Activated naive CD8-positive, alpha-beta T cell treated with anti-CD3 and anti-CD28 coated beads, Interleukin-2, amount 50 U/mL, for 24 hours (primary cell): ENCODE measurements around the gene DAGLB.
A peak's percentile ranks its signal among the peaks of the same experiment; 100 is the strongest.

Experiments
- ATAC-seq: fragments of 150-1000 bp; cut with Tn5 transposase; one replicate; pipeline ENCODE4 v1.10.0; 2021
- DNase-seq: peaks from one replicate; pipeline ENCODE4 v3.0.0; 2021
- H3K27ac Mint-ChIP-seq: one replicate; pipeline ENCODE4 v1.8.0; 2021; ENCODE audit warnings: mild to moderate bottlenecking, mixed read lengths
- H3K27me3 Mint-ChIP-seq: one replicate; pipeline ENCODE4 v1.8.0; 2021; ENCODE audit warnings: mixed read lengths
- H3K36me3 Mint-ChIP-seq: one replicate; pipeline ENCODE4 v1.8.0; 2021; ENCODE audit warnings: low read depth, mixed read lengths
- H3K4me1 Mint-ChIP-seq: one replicate; pipeline ENCODE4 v1.8.0; 2021; ENCODE audit warnings: mixed read lengths
- H3K4me3 Mint-ChIP-seq: one replicate; pipeline ENCODE4 v1.8.0; 2021; ENCODE audit warnings: mild to moderate bottlenecking, moderate library complexity, mixed read lengths
- H3K9me3 Mint-ChIP-seq: one replicate; pipeline ENCODE4 v1.8.0; 2021; ENCODE audit warnings: mixed read lengths

The DAGLB gene

GRCh38 chr7:6446838-6447580 is 745 bp downstream of the DAGLB start:
- Mint-ChIP-seq H3K27ac (peak overlapping the region; percentile 95), H3K27me3 (no peaks in the 10 kb centered on the region), H3K9me3 (no peaks in the 10 kb centered on the region), H3K4me1 (peaks cover 49% of the 10 kb centered on the region), H3K36me3 (peaks cover 37% of the 10 kb centered on the region), H3K4me3 (peak overlapping the region; percentile 94)
- ATAC-seq (peak; percentile 35), DNase-seq (peak; percentile 48)

GRCh38 chr7:6444516-6445269 is 3.1 kb downstream of the DAGLB start:
- Mint-ChIP-seq H3K4me1 (peaks cover 59% of the 10 kb centered on the region), H3K36me3 (peaks cover 44% of the 10 kb centered on the region), H3K9me3 (no peaks in the 10 kb centered on the region), H3K27me3 (no peaks in the 10 kb centered on the region), H3K4me3 (no peak overlapping the region), H3K27ac (no peak overlapping the region)
- ATAC-seq (no peak), DNase-seq (no peak)

DNA sequence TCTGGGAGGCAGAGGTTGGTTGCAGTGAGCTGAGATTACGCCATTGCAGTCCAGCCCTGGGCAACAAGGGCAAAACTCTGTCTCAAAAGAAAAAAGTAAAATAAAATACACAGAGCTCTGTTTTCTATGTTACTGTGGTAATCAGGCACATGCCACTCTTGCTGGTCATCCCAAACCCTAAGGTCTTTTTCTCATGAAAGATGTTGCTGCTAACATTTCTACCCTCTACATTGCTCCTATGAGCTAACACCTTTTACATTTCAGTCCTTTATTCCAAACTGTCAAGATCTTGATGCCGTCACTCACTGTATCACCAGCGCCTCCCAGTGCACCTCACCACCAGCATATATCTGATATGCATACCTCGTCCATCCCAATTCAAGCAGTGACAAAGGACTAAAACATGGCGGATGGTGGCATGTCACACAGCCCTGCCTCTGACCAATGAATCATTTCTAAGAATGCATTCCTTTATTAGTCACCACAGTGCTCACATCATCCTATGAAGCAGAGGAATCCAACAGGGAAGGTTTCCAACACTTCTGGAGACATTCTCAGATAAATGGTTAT is 4.3 kb downstream of the DAGLB start:
- DNase-seq (no peak), ATAC-seq (no peak)
- Mint-ChIP-seq H3K4me1 (peaks cover 63% of the 10 kb centered on the region), H3K27me3 (no peaks in the 10 kb centered on the region), H3K4me3 (no peak overlapping the region), H3K9me3 (no peaks in the 10 kb centered on the region), H3K36me3 (peaks cover 49% of the 10 kb centered on the region), H3K27ac (peak overlapping the region; percentile 12)

- peaks cover 49% of the 10 kb centered on the region for H3K36me3 Mint-ChIP-seq
- H3K9me3 Mint-ChIP-seq = no peaks in the 10 kb centered on the region
- DNase-seq (no peak), ATAC-seq (peak; percentile 51)
- H3K27me3 Mint-ChIP-seq = no peaks in the 10 kb centered on the region
- peak overlapping the region; percentile 29 for H3K27ac Mint-ChIP-seq
- peaks cover 65% of the 10 kb centered on the region for H3K4me1 Mint-ChIP-seq
- H3K4me3 Mint-ChIP-seq = no peak overlapping the region
These were observed 5.6 kb downstream of the DAGLB start for GRCh38 chr7:6442114-6442513.

DNA sequence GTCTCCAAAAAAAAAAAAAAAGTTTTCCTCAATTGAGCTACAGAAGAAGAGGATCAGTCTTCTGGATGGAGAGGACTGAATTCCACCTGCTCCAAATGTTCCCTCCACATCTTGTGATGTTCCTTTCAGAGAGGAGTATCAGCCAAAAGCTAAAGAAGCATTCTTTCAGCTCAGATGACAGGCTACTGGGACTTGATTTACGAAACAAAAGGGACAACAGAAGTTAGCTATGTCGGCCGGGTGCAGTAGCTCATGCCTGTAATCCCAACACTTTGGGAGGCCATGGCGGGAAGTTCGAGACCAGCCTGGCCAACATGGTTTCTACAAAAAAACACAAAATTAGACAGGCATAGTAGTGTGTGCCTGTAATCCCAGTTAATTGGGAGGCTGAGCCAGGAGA is 7.4 kb downstream of the DAGLB start:
- DNase-seq (no peak), ATAC-seq (no peak)
- Mint-ChIP-seq H3K4me1 (peaks cover 67% of the 10 kb centered on the region), H3K27me3 (no peaks in the 10 kb centered on the region), H3K27ac (no peak overlapping the region), H3K9me3 (no peaks in the 10 kb centered on the region), H3K4me3 (no peak overlapping the region), H3K36me3 (peaks cover 46% of the 10 kb centered on the region)

- H3K4me1 Mint-ChIP-seq = peaks cover 57% of the 10 kb centered on the region
- H3K27me3 Mint-ChIP-seq = no peaks in the 10 kb centered on the region
- ATAC-seq = no peak
- no peaks in the 10 kb centered on the region for H3K9me3 Mint-ChIP-seq
- H3K27ac Mint-ChIP-seq = no peak overlapping the region
- peaks cover 35% of the 10 kb centered on the region for H3K36me3 Mint-ChIP-seq
- no peak for DNase-seq
- H3K4me3 Mint-ChIP-seq = no peak overlapping the region
These were observed 9.3 kb downstream of the DAGLB start for GRCh38 chr7:6438427-6438826.

DNA sequence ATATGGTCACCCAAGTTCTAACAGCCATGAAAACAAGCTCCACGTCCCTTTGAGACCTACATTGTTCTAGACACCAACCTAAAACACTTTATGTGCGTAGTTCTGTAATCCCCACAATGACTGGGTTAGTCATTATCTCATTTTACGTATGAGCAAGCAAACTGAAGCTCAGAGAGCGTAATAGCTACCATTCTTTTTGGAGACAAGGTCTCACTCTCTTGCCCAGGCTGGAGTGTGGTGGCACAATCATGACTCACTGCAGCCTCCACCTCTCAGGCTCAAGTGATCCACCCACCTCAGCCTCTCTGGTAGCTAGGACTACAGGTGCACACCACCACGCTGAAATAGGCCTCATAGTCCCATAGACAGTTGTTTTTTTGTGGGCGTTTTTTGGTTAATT is 10.5 kb downstream of the DAGLB start:
- Mint-ChIP-seq H3K4me1 (peaks cover 52% of the 10 kb centered on the region), H3K9me3 (no peaks in the 10 kb centered on the region), H3K27ac (peak overlapping the region; percentile 27), H3K36me3 (peaks cover 29% of the 10 kb centered on the region), H3K27me3 (no peaks in the 10 kb centered on the region), H3K4me3 (no peak overlapping the region)
- DNase-seq (peak; percentile 29), ATAC-seq (peak; percentile 59)

GRCh38 chr7:6436385-6436685 is 11.4 kb downstream of the DAGLB start:
- Mint-ChIP-seq H3K36me3 (peaks cover 24% of the 10 kb centered on the region), H3K4me1 (peaks cover 44% of the 10 kb centered on the region), H3K27ac (peak overlapping the region; percentile 81), H3K4me3 (peak overlapping the region; percentile 51), H3K27me3 (no peaks in the 10 kb centered on the region), H3K9me3 (no peaks in the 10 kb centered on the region)
- ATAC-seq = peak; percentile 80
- DNase-seq = peak; percentile 62

DNA sequence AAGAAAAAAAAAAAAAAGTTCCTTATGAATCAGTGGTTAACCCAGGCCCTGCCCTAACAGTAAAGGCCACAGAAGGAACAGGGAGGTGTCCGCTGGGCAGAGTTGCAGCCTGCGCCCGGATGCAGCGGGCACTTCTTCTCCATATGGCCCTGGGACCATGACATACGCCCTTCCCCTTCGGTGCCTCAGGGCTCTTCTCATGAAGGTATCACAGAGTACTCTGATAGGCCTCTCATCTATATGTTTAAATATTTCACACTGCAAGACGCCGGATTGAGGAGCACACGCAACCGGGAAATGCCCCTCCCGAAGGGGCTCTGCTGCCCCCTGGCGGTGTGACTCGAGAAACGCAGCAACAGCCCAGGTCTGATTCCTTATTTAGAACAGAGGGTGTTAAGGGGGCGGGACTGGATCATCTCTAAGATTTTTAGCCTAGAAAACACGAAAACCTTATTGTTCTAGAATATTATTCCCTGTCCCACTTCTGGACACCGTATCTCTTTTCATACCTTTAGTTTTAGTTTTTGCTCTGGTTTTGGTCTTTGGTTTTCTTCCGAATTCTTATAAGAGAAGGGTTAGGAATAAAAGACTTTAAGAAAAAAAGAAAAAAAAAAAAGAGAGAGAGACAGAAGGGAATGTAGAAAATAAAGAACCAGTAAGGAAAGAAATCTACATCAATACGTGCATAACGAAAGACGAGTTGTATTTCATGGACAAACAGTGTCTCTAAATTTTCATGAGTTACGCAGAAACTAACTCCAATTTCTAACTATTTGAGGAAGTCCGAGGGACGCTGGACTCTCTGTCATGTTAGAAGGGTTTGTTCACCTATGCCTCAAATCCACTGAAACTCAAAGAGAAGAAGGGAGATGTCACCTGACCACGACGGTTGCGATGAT is 12.0 kb downstream of the DAGLB start:
- Mint-ChIP-seq H3K4me1 (peaks cover 43% of the 10 kb centered on the region), H3K4me3 (peak overlapping the region; percentile 51), H3K36me3 (peaks cover 26% of the 10 kb centered on the region), H3K9me3 (no peaks in the 10 kb centered on the region), H3K27me3 (no peaks in the 10 kb centered on the region), H3K27ac (peak overlapping the region; percentile 81)
- DNase-seq (peak; percentile 91), ATAC-seq (peak; percentile 89)

GRCh38 chr7:6433784-6434615 is 13.8 kb downstream of the DAGLB start:
- peaks cover 22% of the 10 kb centered on the region for H3K36me3 Mint-ChIP-seq
- no peaks in the 10 kb centered on the region for H3K9me3 Mint-ChIP-seq
- peaks cover 34% of the 10 kb centered on the region for H3K4me1 Mint-ChIP-seq
- DNase-seq (no peak), ATAC-seq (no peak)
- H3K4me3 Mint-ChIP-seq = no peak overlapping the region
- H3K27ac Mint-ChIP-seq = no peak overlapping the region
- H3K27me3 Mint-ChIP-seq = no peaks in the 10 kb centered on the region

DNA sequence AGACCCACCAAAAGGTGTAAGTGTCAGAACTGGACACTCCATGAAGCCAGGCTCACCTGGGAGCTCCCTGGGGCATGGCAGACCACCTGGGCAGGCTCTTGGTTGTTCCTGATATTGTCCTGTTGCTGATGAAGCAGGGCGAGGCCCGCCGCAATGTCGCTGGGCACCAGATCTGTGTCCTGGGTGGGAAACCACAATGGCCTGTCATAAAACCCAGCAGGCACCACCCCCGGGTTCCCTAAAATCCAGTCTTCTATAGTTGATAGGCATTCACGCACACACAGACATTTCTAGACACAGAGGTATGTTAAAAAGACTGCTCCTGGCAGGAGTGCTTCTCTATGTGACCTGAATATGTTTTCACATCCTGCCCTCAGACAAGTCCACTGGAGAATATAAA is 15.0 kb downstream of the DAGLB start:
- Mint-ChIP-seq H3K9me3 (no peaks in the 10 kb centered on the region), H3K4me1 (peaks cover 23% of the 10 kb centered on the region), H3K27ac (no peak overlapping the region), H3K36me3 (peaks cover 26% of the 10 kb centered on the region), H3K4me3 (no peak overlapping the region), H3K27me3 (no peaks in the 10 kb centered on the region)
- DNase-seq (no peak), ATAC-seq (no peak)

DNA sequence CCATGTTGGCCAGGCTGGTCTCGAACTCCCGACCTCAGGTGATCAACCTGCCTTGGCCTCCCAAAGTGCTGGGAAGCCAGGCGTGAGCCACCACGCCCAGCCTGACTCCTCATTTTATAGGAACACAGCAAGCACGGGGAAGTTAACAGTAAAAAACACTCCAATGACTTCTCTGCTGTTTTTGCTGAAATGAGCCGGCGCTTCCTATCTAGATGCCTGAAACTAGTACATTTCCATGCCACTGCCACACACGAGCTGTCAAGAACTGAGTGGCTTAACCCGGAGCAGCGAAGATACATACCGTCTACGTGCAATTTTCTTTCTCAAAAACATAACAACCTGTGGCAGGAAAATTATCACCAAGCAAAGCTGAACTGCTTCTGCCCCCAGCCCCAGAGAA is 16.8 kb downstream of the DAGLB start:
- no peaks in the 10 kb centered on the region for H3K9me3 Mint-ChIP-seq
- H3K4me1 Mint-ChIP-seq = peaks cover 6% of the 10 kb centered on the region
- H3K4me3 Mint-ChIP-seq = no peak overlapping the region
- DNase-seq (no peak), ATAC-seq (no peak)
- peaks cover 25% of the 10 kb centered on the region for H3K36me3 Mint-ChIP-seq
- H3K27me3 Mint-ChIP-seq = no peaks in the 10 kb centered on the region
- H3K27ac Mint-ChIP-seq = no peak overlapping the region

- Mint-ChIP-seq H3K27me3 (no peaks in the 10 kb centered on the region), H3K4me1 (peaks cover under 1% of the 10 kb centered on the region), H3K4me3 (no peak overlapping the region), H3K9me3 (no peaks in the 10 kb centered on the region), H3K36me3 (peaks cover 23% of the 10 kb centered on the region), H3K27ac (no peak overlapping the region)
- peak; percentile 54 for ATAC-seq
- DNase-seq = no peak
These were observed 17.3 kb downstream of the DAGLB start for GRCh38 chr7:6430271-6430940.
